NB4 (cell line): ENCODE measurements around the gene AUP1.

ENCODE experiments used
- CTCF ChIP-seq: IDR thresholded peaks from one replicate; pipeline ENCODE4 v1.5.1; 2012; ENCODE audit warnings: low read depth, low read length
- MYC ChIP-seq: IDR thresholded peaks from 2 replicates; pipeline ENCODE4 v1.6.1; 2011; ENCODE audit warnings: low read depth, low read length
- POLR2A ChIP-seq: IDR thresholded peaks from 2 replicates; pipeline ENCODE4 v1.6.1; 2011; ENCODE audit warnings: mild to moderate bottlenecking; ENCODE audit not compliant: insufficient read length; ENCODE audit errors: extremely low read depth
- TF ChIP-seq, protein P1 (sequence below): IDR thresholded peaks from 2 replicates; pipeline ENCODE4 v1.6.1; 2011; ENCODE audit warnings: low read depth, low read length

- TF ChIP-seq CTCF (no peak), POLR2A (no peak), MYC (no peak)
- TF ChIP-seq, protein P1, sequence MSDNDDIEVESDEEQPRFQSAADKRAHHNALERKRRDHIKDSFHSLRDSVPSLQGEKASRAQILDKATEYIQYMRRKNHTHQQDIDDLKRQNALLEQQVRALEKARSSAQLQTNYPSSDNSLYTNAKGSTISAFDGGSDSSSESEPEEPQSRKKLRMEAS, result no peak
These were observed 43.4 kb downstream of the AUP1 start for GRCh38 chr2:74486141-74486540.
